IMR-90 (cell line): Measurements from ENCODE around the gene UPB1. TPM values are rescaled to one million over a fixed set of nuclear protein-coding genes. Genes with fewer than 3 reads are reported as not detected.
A peak's percentile ranks its signal among the peaks of the same experiment; 100 is the strongest.

Experiments used
- ATAC-seq: fragments of 200-7000 bp; cut with Tn5 transposase; 2 replicates; pipeline ENCODE4 v1.9.1; 2020; ENCODE audit warnings: low read depth, mild to moderate bottlenecking, moderate library complexity
- BruUV-seq: library from RNA; stranded (reverse); fragments of 400-500 nt; replicated peaks from 2 replicates; lab custom pipeline; 2021; lab: Mats Ljungman, UMichigan
- CTCF ChIA-PET: fragments of 300-600 bp; formaldehyde crosslinking; extraction: SDS; loops from one replicate; lab custom pipeline; 2021; ENCODE audit warnings: antibody characterized with exemption; lab: Yijun Ruan, JAX
- POLR2A ChIA-PET: fragments of 300-600 bp; sonication (Branson Sonifier 250); formaldehyde crosslinking; loops from one replicate; lab custom pipeline; 2022; ENCODE audit warnings: antibody characterized with exemption; ENCODE audit not compliant: unreplicated experiment; lab: Charles Lee
- DNase-seq: peaks from one replicate; pipeline ENCODE4 v3.0.0; 2013
- H2AFZ ChIP-seq: replicated peaks from 2 replicates; pipeline ENCODE3; 2013; ENCODE audit warnings: low read length, mild to moderate bottlenecking; ENCODE audit not compliant: poor library complexity
- H2AK5ac ChIP-seq: 2 replicates; pipeline ENCODE4 v1.6.1; 2013; ENCODE audit warnings: low read depth, low read length, inconsistent platforms
- H2AK9ac ChIP-seq: replicated peaks from 2 replicates; pipeline ENCODE3; 2013; ENCODE audit warnings: mild to moderate bottlenecking, low read depth, low read length, moderate library complexity; ENCODE audit not compliant: poor library complexity
- H2BK120ac ChIP-seq: 2 replicates; pipeline ENCODE4 v1.6.1; 2013; ENCODE audit warnings: low read depth, low read length, inconsistent platforms
- H2BK15ac ChIP-seq: 3 replicates; pipeline ENCODE4 v1.6.1; 2013; ENCODE audit warnings: low read depth, low read length, inconsistent platforms
- H2BK20ac ChIP-seq: 2 replicates; pipeline ENCODE4 v1.6.1; 2013; ENCODE audit warnings: low read depth, mild to moderate bottlenecking, inconsistent platforms, low read length, moderate library complexity
- H2BK5ac ChIP-seq: 2 replicates; pipeline ENCODE4 v1.6.1; 2013; ENCODE audit warnings: mild to moderate bottlenecking, low read depth, low read length, inconsistent platforms; ENCODE audit not compliant: poor library complexity, severe bottlenecking
- H3K14ac ChIP-seq: replicated peaks from 2 replicates; pipeline ENCODE4 v1.6.1; 2013; ENCODE audit warnings: low read depth, low read length, inconsistent platforms
- H3K18ac ChIP-seq: 2 replicates; pipeline ENCODE4 v1.6.1; 2013; ENCODE audit warnings: low read depth, low read length, control low read depth
- H3K23ac ChIP-seq: 2 replicates; pipeline ENCODE4 v1.6.1; 2013; ENCODE audit warnings: low read depth, low read length, inconsistent platforms
- H3K27ac ChIP-seq: 2 replicates; pipeline ENCODE4 v1.5.1; 2013; ENCODE audit warnings: mild to moderate bottlenecking, control low read depth, low read length; ENCODE audit not compliant: insufficient read depth
- H3K27me3 ChIP-seq: 2 replicates; pipeline ENCODE4 v1.6.1; 2013; ENCODE audit warnings: low read length; ENCODE audit not compliant: control insufficient read depth, insufficient read depth
- H3K36me3 ChIP-seq: 2 replicates; pipeline ENCODE4 v1.6.1; 2013; ENCODE audit warnings: low read length, mixed read lengths; ENCODE audit not compliant: control insufficient read depth, insufficient read depth
- H3K4ac ChIP-seq: 2 replicates; pipeline ENCODE4 v1.6.1; 2013; ENCODE audit warnings: low read depth, low read length, inconsistent platforms
- H3K4me1 ChIP-seq: 2 replicates; pipeline ENCODE4 v1.6.1; 2013; ENCODE audit warnings: low read length, mixed read lengths; ENCODE audit not compliant: control insufficient read depth, insufficient read depth
- H3K4me2 ChIP-seq: 2 replicates; pipeline ENCODE4 v1.6.1; 2013; ENCODE audit warnings: low read depth, mild to moderate bottlenecking, control low read depth, low read length, moderate library complexity
- H3K4me3 ChIP-seq: 2 replicates; pipeline ENCODE4 v1.5.1; 2013; ENCODE audit warnings: low read depth, mild to moderate bottlenecking, control low read depth, low read length, moderate library complexity; ENCODE audit not compliant: insufficient read depth
- H3K56ac ChIP-seq: 2 replicates; pipeline ENCODE4 v1.6.1; 2013; ENCODE audit warnings: low read length, inconsistent platforms; ENCODE audit not compliant: insufficient read depth; ENCODE audit errors: extremely low read depth
- H3K79me1 ChIP-seq, 2 experiments: 2 replicates each; pipeline ENCODE4 v1.6.1; 2013; ENCODE audit warnings: low read length in 2 of 2, inconsistent platforms in 1 of 2, low read depth in 1 of 2
- H3K9ac ChIP-seq: 2 replicates; pipeline ENCODE4 v1.6.1; 2013; ENCODE audit warnings: low read depth, low read length, control low read depth
- H3K9me1 ChIP-seq: 2 replicates; pipeline ENCODE4 v1.6.1; 2013; ENCODE audit warnings: low read length, inconsistent platforms; ENCODE audit not compliant: insufficient read depth
- H3K9me3 ChIP-seq: 2 replicates; pipeline ENCODE4 v1.6.1; 2013; ENCODE audit warnings: low read length; ENCODE audit not compliant: control insufficient read depth, insufficient read depth
- H4K20me1 ChIP-seq: 2 replicates; pipeline ENCODE4 v1.6.1; 2013; ENCODE audit warnings: low read length, inconsistent platforms; ENCODE audit not compliant: insufficient read depth
- H4K5ac ChIP-seq: 2 replicates; pipeline ENCODE4 v1.6.1; 2013; ENCODE audit warnings: mild to moderate bottlenecking, low read depth, low read length, control low read depth
- H4K8ac ChIP-seq, 2 experiments: 2 replicates each; pipeline ENCODE4 v1.6.1; 2013; ENCODE audit warnings: low read depth in 2 of 2, low read length in 2 of 2, control low read depth in 1 of 2, inconsistent platforms in 1 of 2
- H4K91ac ChIP-seq: 2 replicates; pipeline ENCODE4 v1.6.1; 2013; ENCODE audit warnings: low read depth, low read length, inconsistent platforms; ENCODE audit not compliant: insufficient read depth
- FOS ChIP-seq: fragments of 150-350 bp; IDR thresholded peaks from 2 replicates; pipeline ENCODE4 v1.6.1; 2016; ENCODE audit warnings: low read depth, low read length
- SMC3 ChIP-seq: fragments of 150-350 bp; IDR thresholded peaks from 2 replicates; pipeline ENCODE4 v1.6.1; 2016; ENCODE audit warnings: low read depth, mild to moderate bottlenecking, antibody characterized with exemption, low read length, moderate library complexity
- WGBS, 2 experiments: methylation state at CpG; one replicate each; pipeline versions ENCODE4 v1.1.5 to v1.1.7; 2013; ENCODE audit warnings: missing lambda C conversion rate in 2 of 2; ENCODE audit not compliant: insufficient read length in 1 of 2; ENCODE audit errors: extremely low coverage in 2 of 2; 5-methylcytosine and 5-hydroxymethylcytosine counted together
- dilution Hi-C: fragments of 300-500 bp; cut with HindIII; formaldehyde crosslinking; loops from one replicate; pipeline ENCODE4 v1.14.3; 2018; ENCODE audit warnings: low sequenced_read_pairs; ENCODE audit not compliant: unreplicated experiment
- in situ Hi-C: fragments of 300-500 bp; cut with MboI; formaldehyde crosslinking; loops from 3 replicates; pipeline ENCODE4 v1.14.3; 2019; ENCODE audit warnings: low sequenced_read_pairs, inconsistent platforms, mixed read lengths
- intact Hi-C: fragments of 100-400 bp; cut with micrococcal nuclease; formaldehyde crosslinking; loops from 2 replicates; pipeline ENCODE4 v1.10.0; 2022
- polyA plus RNA-seq, 3 experiments: library from polyadenylated mRNA; depleted of rRNA; stranded (reverse); fragments of >200 nt; gene quantifications; 2 replicates each; pipeline ENCODE4 v1.2.3, GENCODE V29; 2012; ENCODE audit warnings: low replicate concordance in 1 of 3
- total RNA-seq: library from RNA; depleted of rRNA; stranded (reverse); fragments of >200 nt; gene quantifications from 2 replicates; pipeline ENCODE4 v1.2.3, GENCODE V29; 2012

UPB1 gene
- total and polyA plus RNA-seq, 2 of the 4 experiments (the other 2 are of a cell fraction) = under 0.01 to 0.02 TPM

- Histone ChIP-seq H3K36me3 (no peaks in the 10 kb centered on the region), H2BK15ac (no peak overlapping the region), H3K27me3 (no peaks in the 10 kb centered on the region), H4K5ac (no peak overlapping the region), H3K56ac (no peak overlapping the region), H2BK20ac (no peak overlapping the region), H2AK9ac (no peak overlapping the region), H3K18ac (no peak overlapping the region), H4K8ac (no peak overlapping the region), H3K23ac (no peak overlapping the region), H4K91ac (no peak overlapping the region), H3K4me1 (peaks cover 2% of the 10 kb centered on the region; the same call in 1 of the 2 replicates), H3K9me3 (no peaks in the 10 kb centered on the region), H3K79me1 (no peaks in the 10 kb centered on the region), H3K9ac (no peak overlapping the region), H4K20me1 (no peaks in the 10 kb centered on the region), H2BK5ac (no peak overlapping the region), H3K27ac (no peak overlapping the region), H2BK120ac (no peak overlapping the region), H3K4ac (no peak overlapping the region), H3K4me2 (no peak overlapping the region), H2AFZ (no peak overlapping the region), H3K4me3 (no peak overlapping the region), H3K9me1 (peaks cover 9% of the 10 kb centered on the region), H3K14ac (no peak overlapping the region), H2AK5ac (no peak overlapping the region)
- dilution Hi-C loops (no loop called here), intact Hi-C loops (no loop called here), in situ Hi-C loops (no loop called here)
- ChIA-PET CTCF (interaction anchor here (1.0 kb wide), 1 partner anchor 14 kb away, joined by 4 read pairs; no protein-coding TSS in a partner anchor), POLR2A (no interaction called here)
- no CpG with 5 or more reads among the region's 2 CpGs for WGBS, 2 experiments
- TF ChIP-seq SMC3 (no peak), FOS (peak; percentile 85)
- DNase-seq (peak; percentile 82), ATAC-seq (peak; percentile 88)
- no TSS peak for BruUV-seq
These were observed 8.6 kb upstream of the UPB1 start for GRCh38 chr22:24486501-24486921.
